Gastrocnemius medialis (tissue), 4 donors: ENCODE data around the gene METTL26.

Experiments used
- POLR2A ChIP-seq, 2 donors: fragments of 450-650 bp; IDR thresholded peaks; one replicate each; pipeline ENCODE4 v1.6.1; 2017; ENCODE audit warnings: antibody characterized with exemption in 2 of 2, mild to moderate bottlenecking in 2 of 2, moderate library complexity in 2 of 2
- TF ChIP-seq, protein P1 (sequence below), 5 experiments: fragments of 450-650 bp in 3 of 5; fragments of 200-600 bp in 2 of 5; sonication (generic) in 2 of 5; IDR thresholded peaks in 4 of 5; conservative IDR thresholded peaks in 1 of 5; 1 replicate in 4 of 5; 2 replicates in 1 of 5; pipeline ENCODE4 v1.5.1; 2016 to 2019; ENCODE audit warnings: antibody characterized with exemption in 5 of 5, mild to moderate bottlenecking in 3 of 5, moderate library complexity in 3 of 5

DNA sequence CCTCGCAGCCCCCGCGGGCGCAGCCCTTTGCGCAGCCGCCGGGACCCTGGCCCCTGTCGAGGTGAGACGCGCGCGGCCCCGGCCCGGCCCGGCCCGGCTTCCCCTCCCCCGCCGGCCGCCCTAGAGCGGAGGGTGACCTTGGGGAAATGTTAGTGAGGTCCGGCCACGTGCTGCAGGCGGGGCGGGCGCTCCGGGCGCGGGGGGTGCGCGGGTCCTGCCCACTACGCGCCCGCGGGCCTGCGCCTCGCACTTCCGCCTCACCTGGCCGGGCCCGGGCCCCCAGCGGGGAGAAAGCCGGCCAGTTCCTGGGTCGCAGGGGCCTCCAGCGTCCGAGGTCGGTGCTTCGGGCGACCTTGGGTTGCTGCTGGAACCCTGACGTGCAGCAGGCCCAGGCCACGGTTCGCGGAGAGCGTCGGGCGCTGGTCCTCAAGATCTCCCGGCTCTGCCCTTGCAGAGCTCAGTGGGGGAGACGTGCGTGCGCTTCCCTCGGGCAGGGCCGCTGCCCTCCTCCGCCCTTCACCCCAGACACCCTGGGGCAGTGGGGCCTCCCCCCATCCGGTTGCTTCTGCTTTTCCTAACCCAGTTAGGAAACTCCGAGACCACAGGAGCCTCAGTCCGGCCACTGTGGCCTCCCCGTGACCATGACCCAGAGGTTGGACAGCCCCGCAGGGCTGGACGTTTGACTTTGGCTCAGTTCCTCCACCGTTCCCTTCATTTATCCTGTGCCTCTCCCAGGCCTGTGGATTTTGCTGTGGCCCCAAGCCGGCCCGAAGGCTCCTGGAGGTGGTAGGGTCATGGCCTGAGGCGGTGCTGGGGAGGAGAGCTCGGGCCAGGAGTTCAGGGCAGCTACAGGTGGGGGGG is 6.3 kb upstream of the METTL26 start:
- peak in 1 of 2 donors; percentile 66 for TF ChIP-seq POLR2A (IDR thresholded peaks at IDR 0.05)
- TF ChIP-seq, protein P1, sequence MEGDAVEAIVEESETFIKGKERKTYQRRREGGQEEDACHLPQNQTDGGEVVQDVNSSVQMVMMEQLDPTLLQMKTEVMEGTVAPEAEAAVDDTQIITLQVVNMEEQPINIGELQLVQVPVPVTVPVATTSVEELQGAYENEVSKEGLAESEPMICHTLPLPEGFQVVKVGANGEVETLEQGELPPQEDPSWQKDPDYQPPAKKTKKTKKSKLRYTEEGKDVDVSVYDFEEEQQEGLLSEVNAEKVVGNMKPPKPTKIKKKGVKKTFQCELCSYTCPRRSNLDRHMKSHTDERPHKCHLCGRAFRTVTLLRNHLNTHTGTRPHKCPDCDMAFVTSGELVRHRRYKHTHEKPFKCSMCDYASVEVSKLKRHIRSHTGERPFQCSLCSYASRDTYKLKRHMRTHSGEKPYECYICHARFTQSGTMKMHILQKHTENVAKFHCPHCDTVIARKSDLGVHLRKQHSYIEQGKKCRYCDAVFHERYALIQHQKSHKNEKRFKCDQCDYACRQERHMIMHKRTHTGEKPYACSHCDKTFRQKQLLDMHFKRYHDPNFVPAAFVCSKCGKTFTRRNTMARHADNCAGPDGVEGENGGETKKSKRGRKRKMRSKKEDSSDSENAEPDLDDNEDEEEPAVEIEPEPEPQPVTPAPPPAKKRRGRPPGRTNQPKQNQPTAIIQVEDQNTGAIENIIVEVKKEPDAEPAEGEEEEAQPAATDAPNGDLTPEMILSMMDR (IDR thresholded peaks at IDR 0.05 in 4 of 5, conservative IDR thresholded peaks at IDR 0.05 in 1 of 5) = no peak
